Epithelial cell of esophagus (primary cell): ENCODE data around the gene GRIK3.

Experiments
- DNase-seq: peaks from one replicate; pipeline ENCODE4 v3.0.0; 2010; ENCODE audit warnings: low read depth
- H3K4me3 ChIP-seq: 2 replicates; pipeline ENCODE4 v1.5.1; 2011; ENCODE audit warnings: mild to moderate bottlenecking, low read length, control low read depth
- CTCF ChIP-seq: IDR thresholded peaks from 2 replicates; pipeline ENCODE4 v1.5.1; 2011; ENCODE audit warnings: low read depth, mild to moderate bottlenecking, low read length, control low read depth, inconsistent platforms; ENCODE audit not compliant: insufficient read depth; ENCODE audit errors: missing control alignments

Gene GRIK3

GRCh38 chr1:36989241-36989640, 45.1 kb downstream of the GRIK3 start:
- DNase-seq, result no peak
- no peak for TF ChIP-seq CTCF
- no peak overlapping the region for H3K4me3 ChIP-seq

- no peak for DNase-seq
- TF ChIP-seq CTCF, result no peak
- no peak overlapping the region for H3K4me3 ChIP-seq
Measured at GRCh38 chr1:36988741-36989193, 45.5 kb downstream of the GRIK3 start.

GRCh38 chr1:36988321-36988720, 46.0 kb downstream of the GRIK3 start:
- H3K4me3 ChIP-seq, result no peak overlapping the region
- DNase-seq, result no peak
- TF ChIP-seq CTCF, result no peak

- DNase-seq, result no peak
- no peak for TF ChIP-seq CTCF
- H3K4me3 ChIP-seq, result no peak overlapping the region
Measured at GRCh38 chr1:36987276-36987675, 47.0 kb downstream of the GRIK3 start.

- no peak for DNase-seq
- no peak overlapping the region for H3K4me3 ChIP-seq
- no peak for TF ChIP-seq CTCF
Measured at GRCh38 chr1:36986241-36986985, 47.9 kb downstream of the GRIK3 start.

GRCh38 chr1:36984675-36985074, 49.6 kb downstream of the GRIK3 start:
- DNase-seq, result no peak
- no peak for TF ChIP-seq CTCF
- no peak overlapping the region for H3K4me3 ChIP-seq

- no peak for TF ChIP-seq CTCF
- H3K4me3 ChIP-seq, result no peak overlapping the region
- no peak for DNase-seq
Measured at GRCh38 chr1:36984026-36984425, 50.3 kb downstream of the GRIK3 start.
